Breast epithelium (tissue), 3 donors: ENCODE data around the gene CYP2W1.

ENCODE experiments used
- POLR2A ChIP-seq: fragments of 450-650 bp; IDR thresholded peaks from one replicate; pipeline ENCODE4 v1.6.1; 2016; ENCODE audit warnings: antibody characterized with exemption, mild to moderate bottlenecking, moderate library complexity
- POLR2AphosphoS5 ChIP-seq, 3 donors: sonication (generic); formaldehyde crosslinking; IDR thresholded peaks; one replicate each; pipeline ENCODE4 v1.6.1; 2017; ENCODE audit warnings: antibody characterized with exemption in 3 of 3
- TF ChIP-seq, protein P1 (sequence below), 3 donors: fragments of 450-650 bp; IDR thresholded peaks; one replicate each; pipeline ENCODE4 v1.5.1; 2016 to 2017; ENCODE audit warnings: antibody characterized with exemption in 3 of 3, mild to moderate bottlenecking in 3 of 3, moderate library complexity in 3 of 3

- TF ChIP-seq, protein P1, sequence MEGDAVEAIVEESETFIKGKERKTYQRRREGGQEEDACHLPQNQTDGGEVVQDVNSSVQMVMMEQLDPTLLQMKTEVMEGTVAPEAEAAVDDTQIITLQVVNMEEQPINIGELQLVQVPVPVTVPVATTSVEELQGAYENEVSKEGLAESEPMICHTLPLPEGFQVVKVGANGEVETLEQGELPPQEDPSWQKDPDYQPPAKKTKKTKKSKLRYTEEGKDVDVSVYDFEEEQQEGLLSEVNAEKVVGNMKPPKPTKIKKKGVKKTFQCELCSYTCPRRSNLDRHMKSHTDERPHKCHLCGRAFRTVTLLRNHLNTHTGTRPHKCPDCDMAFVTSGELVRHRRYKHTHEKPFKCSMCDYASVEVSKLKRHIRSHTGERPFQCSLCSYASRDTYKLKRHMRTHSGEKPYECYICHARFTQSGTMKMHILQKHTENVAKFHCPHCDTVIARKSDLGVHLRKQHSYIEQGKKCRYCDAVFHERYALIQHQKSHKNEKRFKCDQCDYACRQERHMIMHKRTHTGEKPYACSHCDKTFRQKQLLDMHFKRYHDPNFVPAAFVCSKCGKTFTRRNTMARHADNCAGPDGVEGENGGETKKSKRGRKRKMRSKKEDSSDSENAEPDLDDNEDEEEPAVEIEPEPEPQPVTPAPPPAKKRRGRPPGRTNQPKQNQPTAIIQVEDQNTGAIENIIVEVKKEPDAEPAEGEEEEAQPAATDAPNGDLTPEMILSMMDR (IDR thresholded peaks at IDR 0.05), result no peak
- TF ChIP-seq POLR2A (no peak), POLR2AphosphoS5 (IDR thresholded peaks at IDR 0.05) (no peak)
Measured at GRCh38 chr7:973312-973711, 9.7 kb upstream of the CYP2W1 start.
